ENCODE data around the gene GTF3C2. TPM values are rescaled to one million over a fixed set of nuclear protein-coding genes. Genes with fewer than 3 reads are reported as not detected.
A peak's percentile ranks its signal among the peaks of the same experiment; 100 is the strongest.

Gene GTF3C2
- total RNA-seq, 4 donors from 2014 or later: 25.3 to 45.6 (median 40.5) TPM

GRCh38 chr2:27369471-27370025, 13.0 kb upstream of the GTF3C2 start:
- H3K4me1 ChIP-seq: peaks cover 28 to 35% of the 10 kb centered on the region in 2 donors
- intact Hi-C loops (cut with DNase I; ENCODE audit: low total_unique reads): loop anchor here (1.0 to 10.0 kb wide), 4 partner anchors 11 to 285 kb away; partner anchors contain the start of genes KHK and ZNF513
- no peaks in the 10 kb centered on the region for H3K9me3 ChIP-seq
- DNase-seq (peak in 1 of 2 donors; percentile 57), ATAC-seq (peak; percentile 24 to 40)
- H3K27me3 ChIP-seq: no peaks in the 10 kb centered on the region
- peak overlapping the region; percentile 94 to 98 (median 96) for H3K27ac ChIP-seq
- TF ChIP-seq POLR2A (IDR thresholded peaks at IDR 0.05) (no peak), CTCF (IDR thresholded peaks at IDR 0.05 in 4 of 5, conservative IDR thresholded peaks at IDR 0.05 in 1 of 5) (no peak)
- in situ Hi-C loops (cut with MboI; ENCODE audit: low sequenced_read_pairs in 4 of 4): no loop called here
- H3K4me3 ChIP-seq: peak overlapping the region; percentile 96 to 100 (median 98)
- peaks cover 3 to 66% of the 10 kb centered on the region in 2 donors for H3K36me3 ChIP-seq

- no peak overlapping the region for H3K4me3 ChIP-seq
- H3K36me3 ChIP-seq: peaks cover 3 to 50% of the 10 kb centered on the region in 2 donors
- in situ Hi-C loops (cut with MboI; ENCODE audit: low sequenced_read_pairs in 4 of 4): no loop called here
- H3K4me1 ChIP-seq: peaks cover 5% of the 10 kb centered on the region in 2 donors
- DNase-seq (no peak), ATAC-seq (no peak)
- no peak overlapping the region for H3K27ac ChIP-seq
- intact Hi-C loops (cut with DNase I; ENCODE audit: low total_unique reads): no loop called here
- H3K27me3 ChIP-seq: no peaks in the 10 kb centered on the region
- TF ChIP-seq POLR2A (IDR thresholded peaks at IDR 0.05) (no peak), CTCF (IDR thresholded peaks at IDR 0.05 in 4 of 5, conservative IDR thresholded peaks at IDR 0.05 in 1 of 5) (no peak)
- no peaks in the 10 kb centered on the region for H3K9me3 ChIP-seq
Measured at GRCh38 chr2:27363933-27364332, 7.4 kb upstream of the GTF3C2 start.

- no peak for DNase-seq
- peaks cover 6 to 7% of the 10 kb centered on the region in 2 donors for H3K4me1 ChIP-seq
- in situ Hi-C loops (cut with MboI; ENCODE audit: low sequenced_read_pairs in 4 of 4) (no loop called here), intact Hi-C loops (cut with DNase I; ENCODE audit: low total_unique reads) (no loop called here)
- H3K36me3 ChIP-seq: peaks cover 3 to 42% of the 10 kb centered on the region in 2 donors
- no peak for ATAC-seq
- H3K27me3 ChIP-seq: no peaks in the 10 kb centered on the region
- no peak overlapping the region for H3K27ac ChIP-seq
- TF ChIP-seq CTCF (IDR thresholded peaks at IDR 0.05 in 4 of 5, conservative IDR thresholded peaks at IDR 0.05 in 1 of 5): no peak
- TF ChIP-seq POLR2A (IDR thresholded peaks at IDR 0.05): no peak
- no peaks in the 10 kb centered on the region for H3K9me3 ChIP-seq
- no peak overlapping the region for H3K4me3 ChIP-seq
Measured at GRCh38 chr2:27362678-27363420, 6.3 kb upstream of the GTF3C2 start.

- H3K4me3 ChIP-seq: peak overlapping the region; percentile 69 to 98 (median 93)
- intact Hi-C loops (cut with DNase I; ENCODE audit: low total_unique reads) (loop anchor here (1.0 to 5.0 kb wide), 4 partner anchors 33 to 144 kb away; partner anchors contain the start of genes ATRAID, MPV17, PPM1G and SLC5A6), in situ Hi-C loops (cut with MboI; ENCODE audit: low sequenced_read_pairs in 4 of 4) (no loop called here)
- ATAC-seq (peak; percentile 52 to 53), DNase-seq (peak; percentile 63 to 79)
- peaks cover 42 to 53% of the 10 kb centered on the region in 2 donors for H3K4me1 ChIP-seq
- H3K27ac ChIP-seq: peak overlapping the region; percentile 92 to 99 (median 94)
- no peaks in the 10 kb centered on the region for H3K9me3 ChIP-seq
- TF ChIP-seq CTCF (IDR thresholded peaks at IDR 0.05 in 4 of 5, conservative IDR thresholded peaks at IDR 0.05 in 1 of 5) (no peak), POLR2A (IDR thresholded peaks at IDR 0.05) (no peak)
- no peaks in the 10 kb centered on the region for H3K36me3 ChIP-seq
- no peaks in the 10 kb centered on the region for H3K27me3 ChIP-seq
Measured at GRCh38 chr2:27356056-27356381, 545 bp downstream of the GTF3C2 start.

Measured in gastrocnemius medialis (tissue), 4 donors.